Activated T-helper 1 cell treated with anti-CD3 and anti-CD28 coated beads, Interleukin-2, amount 50 U/mL, for 16 hours (primary cell): ENCODE data around the gene SRGAP3.

Experiments
- DNase-seq, 2 donors: peaks; one replicate each; pipeline ENCODE4 v3.0.0-alpha.2; 2020; ENCODE audit warnings: low read depth in 1 of 2, low spot score in 1 of 2

SRGAP3 gene

GRCh38 chr3:8990266-8991215 lies 258.9 kb downstream of the SRGAP3 start:
- no peak for DNase-seq

GRCh38 chr3:8988791-8989558 lies 260.5 kb downstream of the SRGAP3 start:
- DNase-seq, result no peak

- DNase-seq, result no peak
Observed at GRCh38 chr3:8988384-8988655, 261.1 kb downstream of the SRGAP3 start.

GRCh38 chr3:8987645-8988383 lies 261.6 kb downstream of the SRGAP3 start:
- DNase-seq, result peak in 1 of 2 donors; percentile 19

- DNase-seq, result no peak
Observed at GRCh38 chr3:8987226-8987625, 262.2 kb downstream of the SRGAP3 start.

- no peak for DNase-seq
Observed at GRCh38 chr3:8986741-8987140, 262.7 kb downstream of the SRGAP3 start.

GRCh38 chr3:8985876-8986275 lies 263.6 kb downstream of the SRGAP3 start:
- DNase-seq, result no peak

- DNase-seq, result no peak
Observed at GRCh38 chr3:8985411-8985831, 264.0 kb downstream of the SRGAP3 start.

GRCh38 chr3:8984526-8984925 lies 264.9 kb downstream of the SRGAP3 start:
- DNase-seq, result no peak

- DNase-seq, result no peak
Observed at GRCh38 chr3:8984081-8984480, 265.4 kb downstream of the SRGAP3 start.

- DNase-seq, result no peak
Observed at GRCh38 chr3:8983591-8983990, 265.9 kb downstream of the SRGAP3 start.

- no peak for DNase-seq
Observed at GRCh38 chr3:8983026-8983425, 266.4 kb downstream of the SRGAP3 start.

GRCh38 chr3:8982509-8982908 lies 266.9 kb downstream of the SRGAP3 start:
- DNase-seq, result no peak

- DNase-seq, result no peak
Observed at GRCh38 chr3:8981700-8982099, 267.7 kb downstream of the SRGAP3 start.

GRCh38 chr3:8981296-8981695 lies 268.1 kb downstream of the SRGAP3 start:
- no peak for DNase-seq

- DNase-seq, result no peak
Observed at GRCh38 chr3:8980756-8981257, 268.6 kb downstream of the SRGAP3 start.

GRCh38 chr3:8979262-8979661 lies 270.2 kb downstream of the SRGAP3 start:
- no peak for DNase-seq

- no peak for DNase-seq
Observed at GRCh38 chr3:8978551-8978950, 270.9 kb downstream of the SRGAP3 start.

GRCh38 chr3:8976540-8977182 lies 272.8 kb downstream of the SRGAP3 start:
- no peak for DNase-seq

- no peak for DNase-seq
Observed at GRCh38 chr3:8975081-8976020, 274.1 kb downstream of the SRGAP3 start.
